HG03103 (cell line): Measurements from ENCODE around the gene ATP13A4.
"Not testable (repeated sequence)": the region's sequence is repeated elsewhere in the genome, so short reads cannot be mapped to it uniquely, and the experiment has no call there.

Experiments
- ATAC-seq: cut with Tn5 transposase; IDR thresholded peaks from one replicate; pipeline ENCODE4 v1.9.1; 2021; ENCODE audit warnings: low read depth; ENCODE audit not compliant: unreplicated experiment

The ATP13A4 gene

DNA sequence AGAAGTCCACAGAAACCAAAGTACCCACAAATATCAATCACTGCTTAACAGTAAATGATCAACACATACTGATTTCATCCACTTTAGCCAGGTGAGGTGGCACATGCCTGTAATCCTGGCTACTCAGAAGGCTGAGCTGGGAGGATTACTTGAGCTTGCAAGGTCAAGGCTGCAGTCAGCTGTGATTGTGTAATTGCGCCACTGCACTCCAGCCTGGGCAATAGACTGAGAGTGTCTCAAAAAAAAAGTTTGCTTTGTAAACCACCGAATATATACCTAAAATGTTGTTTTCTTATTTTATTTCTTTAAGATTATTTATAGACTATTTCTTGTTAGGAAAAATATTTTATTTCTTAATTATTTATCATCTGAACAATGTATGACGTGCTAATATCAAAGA, 8.7 kb upstream of the ATP13A4 start:
- no peak for ATAC-seq

DNA sequence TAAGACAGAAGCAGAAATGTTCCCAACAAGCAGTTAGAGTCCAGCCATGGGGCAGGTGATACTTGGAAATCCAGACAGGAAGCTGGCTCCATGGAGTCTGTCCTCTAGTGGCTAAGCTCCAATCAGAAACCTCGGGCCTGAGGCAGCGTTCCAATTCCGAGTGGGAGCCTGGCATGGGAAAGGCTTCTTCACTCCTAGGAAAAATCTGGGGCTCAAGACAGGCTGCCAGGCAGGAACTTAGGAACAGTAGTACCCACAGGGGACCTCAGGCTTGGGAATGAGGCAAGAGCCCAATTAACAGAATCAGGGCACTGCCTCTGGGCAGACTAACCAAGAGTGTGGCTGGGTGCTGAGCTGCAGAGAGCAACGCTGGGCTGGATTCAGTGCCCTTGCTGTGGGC, 6.2 kb upstream of the ATP13A4 start:
- ATAC-seq, result no peak

DNA sequence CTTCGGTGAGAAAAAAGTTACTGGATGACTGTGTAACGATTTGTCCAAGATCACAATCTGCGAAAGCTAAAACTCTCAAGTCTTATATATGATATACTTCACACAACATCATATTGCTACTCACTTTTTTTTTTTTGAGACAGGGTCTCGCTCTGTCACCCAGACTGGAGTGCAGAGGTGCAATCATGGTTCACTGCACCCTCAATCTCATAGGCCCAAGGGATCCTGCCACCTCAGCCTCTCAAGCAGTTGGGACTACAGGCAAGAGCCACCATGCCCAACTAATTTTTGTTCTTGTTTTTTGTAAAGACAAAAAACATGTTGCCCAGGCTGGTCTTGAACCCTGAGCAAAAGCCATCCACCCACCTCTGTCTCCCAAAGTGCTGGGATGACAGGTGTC, 5.4 kb upstream of the ATP13A4 start:
- no peak for ATAC-seq

DNA sequence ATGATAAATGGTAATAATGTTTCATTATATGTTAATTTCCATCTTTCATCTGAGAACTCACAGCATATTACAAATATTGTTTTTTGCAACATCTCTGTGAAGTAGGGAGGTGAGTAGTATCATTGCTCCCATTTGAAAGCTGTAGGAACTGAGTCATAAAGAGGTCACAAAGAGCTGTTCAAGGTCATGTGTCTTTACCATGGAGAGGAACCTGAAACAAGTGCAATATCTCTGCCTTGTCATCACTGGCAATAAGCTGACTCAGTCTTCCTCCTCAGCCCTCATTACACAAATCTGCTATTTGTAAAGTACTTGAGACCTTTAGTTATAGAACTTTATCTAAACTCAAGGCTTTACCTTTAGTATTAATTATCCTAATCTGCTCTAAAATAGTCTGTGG, 4.4 kb upstream of the ATP13A4 start:
- no peak for ATAC-seq

DNA sequence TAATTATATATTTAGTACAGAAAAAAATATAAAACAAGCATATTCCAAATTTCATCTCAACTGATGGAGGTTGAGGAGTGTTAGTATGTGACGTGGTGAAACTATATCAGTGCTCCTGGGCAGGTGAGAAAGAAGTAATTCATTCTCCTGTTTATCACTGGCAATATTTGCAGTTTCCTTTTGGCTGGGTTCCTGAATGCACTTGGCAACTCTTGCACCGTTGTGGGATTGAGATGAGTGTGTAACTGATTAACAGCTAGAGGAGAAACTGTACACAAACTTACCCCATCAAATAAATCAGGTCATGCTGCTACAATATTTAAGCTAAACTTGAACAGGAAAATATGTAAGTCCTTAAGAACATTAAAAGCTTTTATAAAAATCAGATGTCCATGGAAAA, 2.1 kb upstream of the ATP13A4 start:
- ATAC-seq, result no peak

DNA sequence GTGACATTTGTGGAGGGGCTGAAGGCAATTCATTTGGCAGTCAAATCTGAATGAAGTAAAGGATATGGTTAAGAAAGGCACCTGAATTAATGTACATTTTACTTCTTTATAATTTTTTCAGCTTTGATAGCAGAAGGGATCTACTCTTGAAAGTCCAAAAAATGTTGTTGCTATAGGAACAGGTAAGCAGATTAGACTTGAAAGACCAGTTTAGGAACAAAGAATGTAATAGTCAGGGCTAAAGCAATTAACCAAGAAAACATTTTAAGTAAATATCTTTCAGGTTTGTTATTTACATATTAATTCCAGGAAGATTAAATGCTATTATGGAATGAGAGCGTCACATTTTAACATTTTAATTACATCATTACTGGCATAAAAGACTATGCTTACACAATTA, 1.1 kb downstream of the ATP13A4 start:
- no peak for ATAC-seq

DNA sequence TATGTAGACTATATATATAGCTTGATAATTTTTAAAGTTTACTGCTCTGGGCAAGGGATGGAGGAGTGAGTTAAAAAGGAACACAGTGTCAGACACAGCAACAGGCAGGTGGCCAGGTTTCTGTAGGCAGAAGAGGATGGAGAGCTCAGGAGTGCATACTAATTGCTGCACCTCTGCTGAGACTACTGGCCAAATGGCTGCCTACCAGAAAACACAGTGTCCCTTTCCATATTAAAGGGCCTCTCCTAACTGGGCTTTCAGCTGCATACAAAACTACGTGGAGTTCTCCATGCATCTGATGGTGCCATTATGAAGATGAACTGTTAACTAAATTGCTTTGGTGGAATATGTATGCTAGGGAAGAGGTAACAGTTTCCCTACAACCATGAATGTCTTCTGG, 1.8 kb downstream of the ATP13A4 start:
- no peak for ATAC-seq

DNA sequence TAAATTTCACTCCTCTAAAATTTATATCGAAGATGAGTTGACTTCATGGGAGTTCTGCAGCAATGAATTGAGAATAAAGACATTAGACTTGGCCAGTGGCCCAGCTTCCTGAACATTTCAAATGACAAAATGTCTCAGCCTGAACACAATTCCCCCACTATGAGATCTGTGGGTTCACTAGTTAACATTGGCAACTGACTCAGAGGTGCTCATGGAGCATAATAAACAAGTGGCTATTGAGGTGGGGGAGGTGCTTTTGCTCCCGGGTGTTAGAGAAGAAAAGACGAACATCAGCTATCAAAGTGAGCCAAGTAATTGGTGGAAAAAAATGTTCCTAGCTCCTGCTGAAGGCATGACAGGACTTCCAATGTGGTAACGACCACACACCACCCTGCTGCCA, 6.3 kb downstream of the ATP13A4 start:
- no peak for ATAC-seq

DNA sequence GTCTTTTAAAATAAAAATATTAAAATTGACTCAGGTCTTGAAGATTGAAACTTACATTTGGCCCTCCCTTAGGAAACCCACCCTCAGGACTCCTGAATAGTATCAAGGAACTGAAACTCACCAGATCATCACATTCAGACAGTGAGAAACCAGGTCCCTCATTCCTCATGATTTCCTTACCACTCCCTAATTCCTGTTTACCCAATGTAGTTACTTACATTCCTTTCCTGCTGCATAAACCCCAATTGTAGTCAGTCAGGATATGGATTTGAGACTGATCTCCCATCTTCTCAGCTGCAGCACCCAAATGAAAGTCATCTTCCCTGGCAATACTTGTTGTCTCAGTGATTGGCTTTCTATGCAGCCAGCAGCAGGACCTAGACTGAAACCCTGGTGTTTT, 8.6 kb downstream of the ATP13A4 start:
- ATAC-seq, result no peak

DNA sequence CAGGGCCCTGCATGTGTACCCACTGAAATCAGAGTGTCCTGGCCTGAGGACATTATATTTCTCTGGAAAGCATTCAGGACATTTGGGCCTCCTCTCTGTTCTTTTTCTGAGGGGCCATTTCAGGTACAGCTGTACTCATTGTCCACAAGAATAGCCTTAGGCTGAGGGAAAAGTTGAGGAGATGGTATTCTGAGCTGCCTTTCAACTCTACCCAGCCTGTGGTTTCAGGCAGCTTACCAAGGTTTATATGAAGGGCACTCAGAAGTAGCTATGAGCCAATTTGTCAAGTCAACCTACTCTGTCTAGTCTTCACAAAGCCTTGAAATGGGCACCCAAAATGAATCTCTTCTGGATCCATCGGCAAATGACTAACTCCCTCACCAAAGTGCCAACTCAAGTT, 9.4 kb downstream of the ATP13A4 start:
- no peak for ATAC-seq

DNA sequence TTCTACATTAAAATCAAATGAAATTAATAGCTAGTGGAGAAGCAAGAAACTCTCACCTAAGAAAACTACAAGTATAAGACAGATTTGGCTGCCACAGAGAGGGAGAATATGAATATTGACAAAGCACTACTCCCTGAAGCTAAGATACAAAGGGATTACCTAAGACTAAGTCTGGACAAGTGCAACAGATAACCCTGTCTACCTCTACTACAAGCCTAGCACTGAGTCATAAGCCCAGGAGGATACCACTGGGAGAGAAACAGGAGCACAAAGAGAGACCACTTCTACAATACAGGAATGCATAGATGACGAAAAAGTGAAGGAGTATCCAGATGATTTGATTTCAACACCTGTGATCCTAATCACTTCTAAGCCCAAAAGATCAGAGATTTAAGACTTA, 10.4 kb downstream of the ATP13A4 start:
- ATAC-seq, result no peak

DNA sequence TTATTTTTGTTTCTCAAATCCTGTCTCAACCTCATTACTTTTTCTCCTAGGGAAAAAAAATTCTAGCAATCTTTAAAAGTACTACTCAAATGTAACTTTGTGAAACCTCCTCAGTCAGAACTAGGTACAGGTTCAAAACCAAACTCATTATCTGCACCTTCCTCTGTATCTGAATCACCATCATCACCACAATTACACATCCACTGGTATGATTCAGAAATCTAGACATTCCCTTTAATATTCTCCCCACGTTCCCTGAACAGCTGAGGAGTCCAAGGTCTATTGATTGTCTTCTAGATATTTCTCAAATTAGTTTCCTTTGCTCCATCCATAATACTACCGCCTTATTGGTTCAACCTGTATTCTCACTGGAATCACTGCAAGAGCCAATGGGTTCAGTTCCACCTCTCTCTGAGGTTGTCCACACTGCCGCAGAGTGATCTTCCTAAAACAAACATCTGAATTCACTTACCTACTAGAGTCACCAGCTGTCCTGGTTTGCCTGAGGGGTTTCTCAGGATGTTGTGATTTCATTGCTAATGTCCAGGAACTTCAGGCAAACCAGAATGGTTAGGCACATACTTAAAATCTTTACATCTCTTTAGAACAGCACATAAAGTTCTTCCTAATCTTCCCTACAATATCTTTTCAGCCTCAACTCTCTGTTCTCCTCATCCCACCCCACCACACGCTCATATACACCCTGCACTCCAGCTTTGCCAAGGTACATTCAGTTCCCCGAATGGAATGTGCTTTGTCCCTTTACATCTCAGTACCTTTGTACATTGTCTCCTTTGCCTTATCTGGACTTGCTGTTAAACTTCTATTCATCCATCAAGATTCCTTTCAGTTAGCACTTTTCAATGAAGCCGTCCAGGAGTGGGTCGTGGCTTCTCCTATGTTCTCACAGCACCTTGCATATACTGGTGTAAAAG, 24.2 kb downstream of the ATP13A4 start:
- ATAC-seq, result no peak

DNA sequence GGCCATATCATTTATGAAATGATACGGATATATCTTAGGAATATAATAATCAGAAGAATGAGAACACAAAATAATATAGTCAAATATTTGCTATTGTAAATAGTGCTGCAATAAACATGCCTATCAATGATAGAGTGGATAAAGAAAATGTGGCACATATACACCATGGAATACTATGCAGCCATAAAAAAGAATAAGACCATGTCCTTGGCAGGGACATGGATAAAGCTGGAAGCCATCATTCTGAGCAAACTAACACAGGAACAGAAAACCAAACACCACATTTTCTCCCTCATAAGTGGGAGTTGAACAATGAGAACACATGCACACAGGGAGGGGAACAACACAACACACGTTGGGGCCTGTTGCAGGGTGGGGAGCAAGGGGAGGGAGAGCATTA, 28.6 kb downstream of the ATP13A4 start:
- not testable (repeated sequence) for ATAC-seq

DNA sequence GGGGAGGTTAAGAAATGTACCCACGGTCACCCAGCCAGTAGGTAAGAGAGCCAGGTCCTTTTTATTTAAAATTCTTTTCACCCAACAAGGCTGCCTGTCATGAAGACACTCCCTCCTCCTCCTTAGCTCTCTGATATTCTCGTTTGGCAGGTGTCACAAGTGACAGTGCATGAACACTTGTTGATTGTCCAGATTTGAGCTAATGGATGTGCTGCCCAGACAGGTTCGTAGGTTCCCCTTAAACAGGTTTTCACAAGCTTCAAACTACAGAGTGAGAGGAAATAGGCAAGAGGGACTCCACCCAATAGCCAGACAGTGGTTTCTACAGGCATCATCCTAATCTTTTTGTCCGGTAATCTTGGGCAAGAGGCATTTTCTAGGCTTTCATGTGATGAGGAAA, 32.2 kb downstream of the ATP13A4 start:
- no peak for ATAC-seq

DNA sequence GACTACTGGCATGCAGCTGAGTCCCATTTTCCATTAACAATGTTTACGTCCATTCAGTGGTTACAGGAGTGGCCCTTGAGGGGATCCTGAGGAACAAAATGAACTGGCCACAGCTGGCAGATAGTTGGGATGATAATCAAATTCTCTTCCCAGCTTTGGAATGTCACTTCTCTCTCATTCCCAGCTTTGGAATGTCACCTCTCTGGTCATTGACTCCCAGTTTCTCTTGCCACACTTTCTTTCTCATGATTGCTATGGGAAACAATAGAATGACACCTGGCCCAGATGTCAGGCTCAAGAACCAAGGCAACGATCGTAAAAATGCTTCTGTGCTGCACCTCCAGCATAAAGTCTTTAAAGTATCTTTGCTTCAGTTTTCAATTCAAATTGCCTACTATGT, 34.0 kb downstream of the ATP13A4 start:
- no peak for ATAC-seq

DNA sequence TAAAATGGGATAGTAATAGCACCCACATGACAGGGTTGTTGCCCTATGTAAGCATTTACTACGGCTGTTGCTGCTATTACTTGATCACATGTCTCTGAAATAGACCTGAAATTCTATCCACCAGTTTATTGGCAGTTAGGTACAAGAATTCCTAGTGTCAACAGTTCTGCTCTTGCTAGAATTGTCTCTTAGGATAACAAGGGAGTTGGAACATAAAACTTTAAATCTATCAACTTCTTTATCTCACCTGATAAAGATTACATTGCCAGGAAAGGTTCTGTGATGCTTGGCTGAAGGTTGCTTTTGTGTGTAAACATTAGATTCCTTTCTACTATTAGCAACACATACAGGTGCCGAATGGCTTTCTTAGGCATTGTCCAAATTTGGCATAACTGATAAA, 38.7 kb downstream of the ATP13A4 start:
- ATAC-seq, result no peak

DNA sequence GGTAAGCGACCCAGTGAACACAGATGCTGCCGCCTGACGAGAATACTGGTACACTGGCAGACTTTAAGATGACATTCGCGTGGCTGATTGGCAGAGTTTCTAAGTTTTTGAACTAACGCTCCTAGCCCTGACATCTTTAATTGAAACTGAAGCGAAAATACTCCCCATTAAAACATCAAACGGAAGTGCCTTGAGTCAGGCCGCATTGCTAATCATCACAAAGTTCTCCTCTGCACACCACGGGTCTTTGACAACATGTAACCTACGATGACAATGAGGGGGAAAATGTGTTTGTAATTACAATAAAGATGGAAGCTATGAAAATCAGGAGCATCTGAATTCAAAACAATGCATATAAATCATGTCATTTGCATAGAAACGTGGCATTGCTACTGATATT, 44.5 kb downstream of the ATP13A4 start:
- no peak for ATAC-seq

DNA sequence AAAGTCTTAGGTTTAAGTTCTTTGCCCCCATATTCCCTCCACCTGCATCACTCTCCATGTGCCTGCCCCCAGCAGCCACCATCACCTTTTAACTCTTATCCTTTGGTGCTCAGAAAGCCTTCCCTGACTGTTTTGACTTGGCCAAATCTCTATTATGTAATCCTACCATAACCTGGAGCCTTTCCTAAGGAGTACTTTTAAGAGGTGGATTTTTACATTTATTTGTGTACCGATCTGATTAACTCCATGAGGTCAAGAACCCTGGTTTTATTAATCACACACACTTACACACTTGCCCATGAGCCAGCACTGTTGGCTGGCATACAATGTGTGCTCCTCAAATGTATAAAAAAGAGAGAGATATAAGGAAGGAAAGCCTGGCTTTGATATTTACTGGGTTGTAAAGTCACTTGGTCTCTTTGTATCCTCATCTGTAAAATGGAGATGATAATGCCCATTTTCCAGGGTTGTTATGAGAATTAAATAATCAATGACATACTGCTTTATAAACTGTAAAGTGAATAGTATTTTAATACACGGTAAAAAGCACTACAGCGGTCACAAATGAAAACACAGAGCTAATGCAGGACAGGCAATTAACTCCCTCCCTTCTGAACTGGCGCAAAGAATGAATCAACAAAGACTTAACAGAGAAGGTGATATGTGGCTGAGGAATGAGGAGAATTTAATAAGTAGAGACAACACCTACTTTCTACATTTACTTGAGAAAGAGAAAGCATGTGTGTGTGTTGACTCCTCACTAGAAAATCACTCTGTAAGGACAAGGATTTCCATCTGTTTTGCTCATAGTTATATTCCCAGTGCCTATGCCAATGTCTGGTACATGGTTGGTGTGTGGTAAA, 45.4 kb downstream of the ATP13A4 start:
- no peak for ATAC-seq

DNA sequence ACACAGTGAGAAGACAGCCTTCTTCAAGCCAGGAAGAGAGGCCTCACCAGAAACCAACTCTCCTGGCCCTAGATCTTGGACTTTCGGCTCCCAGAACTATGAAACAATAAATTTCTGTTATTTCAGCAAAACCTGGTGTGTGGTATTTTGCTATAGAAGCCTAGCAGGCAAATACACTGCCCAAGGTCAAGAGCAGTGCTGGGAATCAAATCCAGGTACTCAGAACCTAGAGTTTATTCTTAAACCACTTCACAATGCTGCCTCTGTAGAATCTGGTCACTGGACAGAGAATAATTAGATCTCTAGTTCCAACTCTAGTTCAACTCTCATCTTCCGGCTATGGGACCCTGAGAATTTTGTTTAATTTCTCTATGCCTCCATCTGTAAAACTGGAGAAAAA, 46.6 kb downstream of the ATP13A4 start:
- ATAC-seq, result no peak

DNA sequence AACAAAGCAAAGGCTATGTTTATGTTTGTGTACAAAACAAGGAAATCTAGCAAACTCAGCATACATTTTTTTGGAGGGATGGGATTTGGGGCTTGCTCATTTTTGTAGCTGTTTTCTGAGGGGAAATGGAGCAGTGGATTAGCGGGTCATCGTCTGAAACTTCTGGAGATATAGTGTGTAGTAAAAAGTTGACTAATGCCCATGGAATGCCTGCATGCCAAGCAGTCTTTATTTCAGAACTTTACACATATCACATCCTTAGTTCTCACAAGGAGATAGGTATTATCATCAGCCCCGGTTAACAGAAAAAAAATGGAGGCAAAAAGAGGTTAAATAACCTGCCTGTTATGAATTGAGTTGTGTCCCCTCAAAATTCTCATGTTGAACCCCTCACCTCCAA, 47.1 kb downstream of the ATP13A4 start:
- no peak for ATAC-seq

DNA sequence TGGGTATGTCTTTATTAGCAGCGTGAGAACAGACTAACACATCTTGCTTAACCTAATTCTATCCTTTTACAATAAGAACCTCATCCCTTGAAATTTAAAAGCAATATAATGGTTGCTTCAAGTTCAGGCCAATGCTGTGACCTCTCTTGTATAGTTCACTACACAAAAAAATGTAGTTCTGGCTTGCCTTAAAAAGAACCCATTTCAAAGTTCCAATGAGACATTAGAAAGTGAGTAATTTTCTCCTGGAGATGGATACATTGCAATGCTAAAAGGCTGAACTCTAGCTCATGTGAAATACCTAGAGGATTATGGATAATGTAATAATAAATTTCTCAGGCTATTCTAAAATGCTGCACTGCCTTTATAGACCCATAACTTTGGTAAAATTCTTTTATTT, 47.8 kb downstream of the ATP13A4 start:
- ATAC-seq, result no peak

DNA sequence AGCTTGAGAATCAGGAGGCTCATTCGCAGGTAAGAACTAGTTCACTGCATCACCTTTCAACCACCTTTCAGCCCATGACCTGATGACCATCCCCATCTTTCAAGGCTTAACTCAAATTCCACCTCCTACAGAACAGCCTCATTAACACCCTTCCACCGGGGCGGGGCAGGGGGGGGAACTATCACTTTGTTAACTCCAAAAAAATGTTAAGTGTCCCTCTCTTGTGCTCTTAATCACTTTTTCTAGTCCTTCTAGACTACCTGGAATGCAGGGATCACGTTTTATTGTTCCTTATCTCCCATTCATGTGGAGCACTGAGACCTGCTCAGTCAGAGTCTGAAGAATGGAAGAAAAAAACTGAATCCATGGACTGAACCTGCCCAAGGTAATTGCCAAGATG, 51.8 kb downstream of the ATP13A4 start:
- ATAC-seq, result no peak
